ENCODE results near the gene STX4. TPM values are rescaled to one million over a fixed set of nuclear protein-coding genes. Genes with fewer than 3 reads are reported as not detected.

The STX4 gene
- total RNA-seq, 2 donors from 2014 or later: 40.7 to 51.7 TPM

- WGBS: 88% methylated on average over 18 of the region's 19 CpGs
- intact Hi-C loops (cut with DNase I): no loop called here
- H3K9me3 ChIP-seq: no peaks in the 10 kb centered on the region
- no peak overlapping the region for H3K4me3 ChIP-seq
- TF ChIP-seq POLR2A (IDR thresholded peaks at IDR 0.05) (no peak), POLR2AphosphoS5 (IDR thresholded peaks at IDR 0.05) (no peak), CTCF (IDR thresholded peaks at IDR 0.05) (no peak)
- H3K27me3 ChIP-seq (replicated peaks; ENCODE audit: insufficient read depth): no peaks in the 10 kb centered on the region
- no peak overlapping the region for H3K27ac ChIP-seq
- no peaks in the 10 kb centered on the region for H3K36me3 ChIP-seq
- DNase-seq (ENCODE audit: low spot score): no peak
- no peaks in the 10 kb centered on the region for H3K4me1 ChIP-seq (replicated peaks)
These were observed 32.5 kb upstream of the STX4 start for GRCh38 chr16:31000671-31001382.

- WGBS: 50% methylated on average over 14 of the region's 16 CpGs
- Histone ChIP-seq H3K9me3 (no peaks in the 10 kb centered on the region), H3K27ac (no peak overlapping the region), H3K4me1 (replicated peaks) (no peaks in the 10 kb centered on the region), H3K36me3 (no peaks in the 10 kb centered on the region), H3K4me3 (no peak overlapping the region), H3K27me3 (replicated peaks; ENCODE audit: insufficient read depth) (no peaks in the 10 kb centered on the region)
- intact Hi-C loops (cut with DNase I): no loop called here
- DNase-seq (ENCODE audit: low spot score): no peak
- TF ChIP-seq POLR2AphosphoS5 (IDR thresholded peaks at IDR 0.05) (no peak), CTCF (IDR thresholded peaks at IDR 0.05) (no peak), POLR2A (IDR thresholded peaks at IDR 0.05) (no peak)
These were observed 31.7 kb upstream of the STX4 start for GRCh38 chr16:31001507-31002249.

GRCh38 chr16:31002250-31002700, 31.1 kb upstream of the STX4 start:
- no peaks in the 10 kb centered on the region for H3K4me1 ChIP-seq (replicated peaks)
- TF ChIP-seq POLR2A (IDR thresholded peaks at IDR 0.05) (no peak), POLR2AphosphoS5 (IDR thresholded peaks at IDR 0.05) (no peak), CTCF (IDR thresholded peaks at IDR 0.05) (no peak)
- 29% methylated on average over 10 of the region's 10 CpGs for WGBS
- peak overlapping the region in 1 of 2 donors; percentile 39 for H3K27ac ChIP-seq
- H3K4me3 ChIP-seq: no peak overlapping the region
- no peak for DNase-seq (ENCODE audit: low spot score)
- no peaks in the 10 kb centered on the region for H3K27me3 ChIP-seq (replicated peaks; ENCODE audit: insufficient read depth)
- H3K36me3 ChIP-seq: no peaks in the 10 kb centered on the region
- no peaks in the 10 kb centered on the region for H3K9me3 ChIP-seq
- intact Hi-C loops (cut with DNase I): no loop called here

GRCh38 chr16:31002862-31003341, 30.5 kb upstream of the STX4 start:
- WGBS: 61% methylated on average over 9 of the region's 9 CpGs
- no peak overlapping the region for H3K4me3 ChIP-seq
- H3K9me3 ChIP-seq: no peaks in the 10 kb centered on the region
- peak overlapping the region in 1 of 2 donors; percentile 39 for H3K27ac ChIP-seq
- H3K36me3 ChIP-seq: no peaks in the 10 kb centered on the region
- H3K4me1 ChIP-seq (replicated peaks): no peaks in the 10 kb centered on the region
- no peak for DNase-seq (ENCODE audit: low spot score)
- intact Hi-C loops (cut with DNase I): no loop called here
- no peaks in the 10 kb centered on the region for H3K27me3 ChIP-seq (replicated peaks; ENCODE audit: insufficient read depth)
- no peak for TF ChIP-seq POLR2A (IDR thresholded peaks at IDR 0.05)
- TF ChIP-seq POLR2AphosphoS5 (IDR thresholded peaks at IDR 0.05): no peak
- TF ChIP-seq CTCF (IDR thresholded peaks at IDR 0.05): no peak

All from prostate gland (tissue), 2 donors.